Measurements from ENCODE around the gene FTO.

DNA sequence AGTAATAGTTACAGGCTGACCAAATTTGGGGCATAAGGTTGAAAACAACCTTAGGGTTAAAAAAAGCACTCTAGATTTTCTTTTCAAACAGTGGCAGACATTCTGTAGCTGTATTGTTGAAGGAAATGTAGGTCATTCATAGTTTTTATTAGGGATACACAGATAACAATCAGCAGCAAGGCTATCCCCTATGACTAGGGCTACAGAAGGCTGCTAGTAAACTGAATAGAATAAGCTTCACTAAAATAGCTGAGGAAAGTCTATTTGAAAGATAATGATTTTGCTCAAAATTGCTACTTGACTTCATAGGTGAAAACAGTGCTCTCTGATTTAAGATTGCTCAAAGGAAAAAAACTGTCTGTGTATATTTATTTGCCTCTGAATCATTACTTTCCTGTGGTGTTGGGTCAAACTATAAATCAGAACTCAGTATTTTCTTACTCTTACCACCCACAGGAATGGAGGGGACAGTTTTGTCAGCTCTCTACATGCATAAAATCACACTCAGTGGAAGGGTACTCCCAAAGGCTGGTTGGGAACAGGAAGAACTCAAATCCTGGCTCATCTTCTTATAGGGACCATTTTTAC lies 25.1 kb upstream of the FTO start:
- TF ChIP-seq CTCF (IDR thresholded peaks at IDR 0.05) (no peak), POLR2A (IDR thresholded peaks at IDR 0.05) (no peak)
